ENCODE results near the gene ACTN3. TPM values are rescaled to one million over a fixed set of nuclear protein-coding genes. Genes with fewer than 3 reads are reported as not detected.
A peak's percentile ranks its signal among the peaks of the same experiment; 100 is the strongest.

ACTN3 gene
- total RNA-seq, 5 donors from 2014 or later (not counting 1 experiment from before 2014, with no cell fraction given): 0.18 to 0.30 (median 0.23) TPM

GRCh38 chr11:66555416-66555815 is 8.7 kb downstream of the ACTN3 start:
- no peak overlapping the region for H3K27ac Mint-ChIP-seq
- no peaks in the 10 kb centered on the region for H3K36me3 ChIP-seq (ENCODE audit: control insufficient read depth in 2 of 2, extremely low read depth in 1 of 2, insufficient read depth in 1 of 2, low read length in 1 of 2)
- POLR2A ChIA-PET: no interaction called here
- no peak overlapping the region for H3K4me3 Mint-ChIP-seq
- DNase-seq: no peak
- no peak overlapping the region for H3K27ac ChIP-seq (ENCODE audit: low read length)
- CTCF ChIA-PET: no interaction called here
- H3K9me3 Mint-ChIP-seq: no peaks in the 10 kb centered on the region
- H3K27me3 ChIP-seq (replicated peaks in 1 of 2; ENCODE audit: control insufficient read depth in 2 of 2, extremely low read depth in 1 of 2, insufficient read depth in 2 of 2, low read length in 1 of 2): peaks cover 0 to 42% of the 10 kb centered on the region in 2 experiments
- 38% methylated on average over 3 of the region's 3 CpGs for WGBS (ENCODE audit: insufficient coverage)
- H3K4me1 ChIP-seq (ENCODE audit: control insufficient read depth in 1 of 2, extremely low read depth in 1 of 2, insufficient read depth in 2 of 2, low read length in 2 of 2): peaks cover 0 to 6% of the 10 kb centered on the region in 2 experiments
- H3K4me3 ChIP-seq (ENCODE audit: control insufficient read depth in 1 of 2, extremely low read depth in 1 of 2, low read length in 1 of 2): no peak overlapping the region
- peaks cover 0 to 13% of the 10 kb centered on the region in 2 donors for H3K27me3 Mint-ChIP-seq
- ATAC-seq (replicated peaks in 1 of 4): no peak
- H3K4me1 Mint-ChIP-seq: peaks cover 4 to 8% (median 6%) of the 10 kb centered on the region in 3 donors
- no peaks in the 10 kb centered on the region for H3K9me3 ChIP-seq
- no peaks in the 10 kb centered on the region for H3K36me3 Mint-ChIP-seq

GRCh38 chr11:66556086-66556485 is 9.4 kb downstream of the ACTN3 start:
- ChIA-PET CTCF (no interaction called here), POLR2A (no interaction called here)
- H3K36me3 ChIP-seq (ENCODE audit: control insufficient read depth in 2 of 2, extremely low read depth in 1 of 2, insufficient read depth in 1 of 2, low read length in 1 of 2): no peaks in the 10 kb centered on the region
- peaks cover 0 to 42% of the 10 kb centered on the region in 2 experiments for H3K27me3 ChIP-seq (replicated peaks in 1 of 2; ENCODE audit: control insufficient read depth in 2 of 2, extremely low read depth in 1 of 2, insufficient read depth in 2 of 2, low read length in 1 of 2)
- H3K9me3 Mint-ChIP-seq: no peaks in the 10 kb centered on the region
- H3K4me3 ChIP-seq (ENCODE audit: control insufficient read depth in 1 of 2, extremely low read depth in 1 of 2, low read length in 1 of 2): no peak overlapping the region
- H3K27ac Mint-ChIP-seq: no peak overlapping the region
- DNase-seq: no peak
- H3K9me3 ChIP-seq: no peaks in the 10 kb centered on the region
- ATAC-seq (replicated peaks in 1 of 4): no peak
- 78% methylated on average over 7 of the region's 7 CpGs for WGBS (ENCODE audit: insufficient coverage)
- peaks cover 4 to 8% (median 6%) of the 10 kb centered on the region in 3 donors for H3K4me1 Mint-ChIP-seq
- peaks cover 0 to 6% of the 10 kb centered on the region in 2 experiments for H3K4me1 ChIP-seq (ENCODE audit: control insufficient read depth in 1 of 2, extremely low read depth in 1 of 2, insufficient read depth in 2 of 2, low read length in 2 of 2)
- peaks cover 0 to 13% of the 10 kb centered on the region in 2 donors for H3K27me3 Mint-ChIP-seq
- H3K27ac ChIP-seq (ENCODE audit: low read length): no peak overlapping the region
- no peak overlapping the region for H3K4me3 Mint-ChIP-seq
- no peaks in the 10 kb centered on the region for H3K36me3 Mint-ChIP-seq

GRCh38 chr11:66557733-66558326 is 11.1 kb downstream of the ACTN3 start:
- Mint-ChIP-seq H3K27ac (no peak overlapping the region), H3K4me3 (no peak overlapping the region), H3K4me1 (peaks cover 4 to 8% (median 6%) of the 10 kb centered on the region in 3 donors), H3K27me3 (peaks cover 0 to 13% of the 10 kb centered on the region in 2 donors), H3K36me3 (no peaks in the 10 kb centered on the region), H3K9me3 (no peaks in the 10 kb centered on the region)
- Histone ChIP-seq H3K36me3 (ENCODE audit: control insufficient read depth in 2 of 2, extremely low read depth in 1 of 2, insufficient read depth in 1 of 2, low read length in 1 of 2) (no peaks in the 10 kb centered on the region), H3K4me1 (ENCODE audit: control insufficient read depth in 1 of 2, extremely low read depth in 1 of 2, insufficient read depth in 2 of 2, low read length in 2 of 2) (peaks cover 0 to 6% of the 10 kb centered on the region in 2 experiments), H3K9me3 (no peaks in the 10 kb centered on the region), H3K27ac (ENCODE audit: low read length) (no peak overlapping the region), H3K27me3 (replicated peaks in 1 of 2; ENCODE audit: control insufficient read depth in 2 of 2, extremely low read depth in 1 of 2, insufficient read depth in 2 of 2, low read length in 1 of 2) (peaks cover 0 to 45% of the 10 kb centered on the region in 2 experiments), H3K4me3 (ENCODE audit: control insufficient read depth in 1 of 2, extremely low read depth in 1 of 2, low read length in 1 of 2) (no peak overlapping the region)
- ChIA-PET POLR2A (no interaction called here), CTCF (no interaction called here)
- DNase-seq (no peak), ATAC-seq (replicated peaks in 1 of 4) (no peak)
- 95% methylated on average over 18 of the region's 24 CpGs for WGBS (ENCODE audit: insufficient coverage)

- POLR2A ChIA-PET: interaction anchor here (0.5 to 0.6 kb wide), 3 partner anchors 77 to 100 kb away, joined by 3 to 6 read pairs (median 5); no protein-coding TSS in a partner anchor
- peak overlapping the region in 1 of 3 donors; percentile 38 for H3K4me3 Mint-ChIP-seq
Measured at GRCh38 chr11:66559142-66559865, 12.6 kb downstream of the ACTN3 start.

GRCh38 chr11:66559866-66560676 is 13.4 kb downstream of the ACTN3 start:
- ATAC-seq (replicated peaks in 1 of 4) (no peak), DNase-seq (no peak)
- H3K36me3 Mint-ChIP-seq: no peaks in the 10 kb centered on the region
- H3K4me1 ChIP-seq (ENCODE audit: control insufficient read depth in 1 of 2, extremely low read depth in 1 of 2, insufficient read depth in 2 of 2, low read length in 2 of 2): peaks cover 0 to 6% of the 10 kb centered on the region in 2 experiments
- H3K4me1 Mint-ChIP-seq: peaks cover 4 to 8% (median 6%) of the 10 kb centered on the region in 3 donors
- H3K27me3 Mint-ChIP-seq: peaks cover 0 to 13% of the 10 kb centered on the region in 2 donors
- no peaks in the 10 kb centered on the region for H3K36me3 ChIP-seq (ENCODE audit: control insufficient read depth in 2 of 2, extremely low read depth in 1 of 2, insufficient read depth in 1 of 2, low read length in 1 of 2)
- peaks cover 0 to 40% of the 10 kb centered on the region in 2 experiments for H3K27me3 ChIP-seq (replicated peaks in 1 of 2; ENCODE audit: control insufficient read depth in 2 of 2, extremely low read depth in 1 of 2, insufficient read depth in 2 of 2, low read length in 1 of 2)
- H3K9me3 ChIP-seq: no peaks in the 10 kb centered on the region
- ChIA-PET CTCF (no interaction called here), POLR2A (interaction anchor here (0.5 to 0.6 kb wide), 3 partner anchors 76 to 100 kb away, joined by 3 to 6 read pairs (median 5); no protein-coding TSS in a partner anchor)
- H3K4me3 ChIP-seq (ENCODE audit: control insufficient read depth in 1 of 2, extremely low read depth in 1 of 2, low read length in 1 of 2): no peak overlapping the region
- H3K4me3 Mint-ChIP-seq: no peak overlapping the region
- no peak overlapping the region for H3K27ac Mint-ChIP-seq
- H3K9me3 Mint-ChIP-seq: no peaks in the 10 kb centered on the region
- 77% methylated on average over 11 of the region's 27 CpGs for WGBS (ENCODE audit: insufficient coverage)
- H3K27ac ChIP-seq (ENCODE audit: low read length): no peak overlapping the region

More at GRCh38 chr11:66559142-66559865, 12.6 kb downstream of the ACTN3 start:
- 28% methylated on average over 43 of the region's 50 CpGs for WGBS (ENCODE audit: insufficient coverage)
- Mint-ChIP-seq H3K36me3 (no peaks in the 10 kb centered on the region), H3K9me3 (no peaks in the 10 kb centered on the region), H3K27me3 (peaks cover 0 to 13% of the 10 kb centered on the region in 2 donors), H3K27ac (no peak overlapping the region), H3K4me1 (peaks cover 4 to 8% (median 6%) of the 10 kb centered on the region in 3 donors)
- ATAC-seq (replicated peaks in 1 of 4) (peak; percentile 52 to 91 (median 64)), DNase-seq (peak in 23 of 35 experiments; percentile 3 to 52 (median 27))
- CTCF ChIA-PET: no interaction called here
- Histone ChIP-seq H3K9me3 (no peaks in the 10 kb centered on the region), H3K36me3 (ENCODE audit: control insufficient read depth in 2 of 2, extremely low read depth in 1 of 2, insufficient read depth in 1 of 2, low read length in 1 of 2) (no peaks in the 10 kb centered on the region), H3K27me3 (replicated peaks in 1 of 2; ENCODE audit: control insufficient read depth in 2 of 2, extremely low read depth in 1 of 2, insufficient read depth in 2 of 2, low read length in 1 of 2) (peaks cover 0 to 42% of the 10 kb centered on the region in 2 experiments), H3K4me3 (ENCODE audit: control insufficient read depth in 1 of 2, extremely low read depth in 1 of 2, low read length in 1 of 2) (no peak overlapping the region), H3K4me1 (ENCODE audit: control insufficient read depth in 1 of 2, extremely low read depth in 1 of 2, insufficient read depth in 2 of 2, low read length in 2 of 2) (peaks cover 0 to 6% of the 10 kb centered on the region in 2 experiments), H3K27ac (ENCODE audit: low read length) (no peak overlapping the region)
